ENCODE data around the gene ZCCHC7.
A peak's percentile ranks its signal among the peaks of the same experiment; 100 is the strongest.
"Not testable (repeated sequence)": the region's sequence is repeated elsewhere in the genome, so short reads cannot be mapped to it uniquely, and the experiment has no call there.

The ZCCHC7 gene

DNA sequence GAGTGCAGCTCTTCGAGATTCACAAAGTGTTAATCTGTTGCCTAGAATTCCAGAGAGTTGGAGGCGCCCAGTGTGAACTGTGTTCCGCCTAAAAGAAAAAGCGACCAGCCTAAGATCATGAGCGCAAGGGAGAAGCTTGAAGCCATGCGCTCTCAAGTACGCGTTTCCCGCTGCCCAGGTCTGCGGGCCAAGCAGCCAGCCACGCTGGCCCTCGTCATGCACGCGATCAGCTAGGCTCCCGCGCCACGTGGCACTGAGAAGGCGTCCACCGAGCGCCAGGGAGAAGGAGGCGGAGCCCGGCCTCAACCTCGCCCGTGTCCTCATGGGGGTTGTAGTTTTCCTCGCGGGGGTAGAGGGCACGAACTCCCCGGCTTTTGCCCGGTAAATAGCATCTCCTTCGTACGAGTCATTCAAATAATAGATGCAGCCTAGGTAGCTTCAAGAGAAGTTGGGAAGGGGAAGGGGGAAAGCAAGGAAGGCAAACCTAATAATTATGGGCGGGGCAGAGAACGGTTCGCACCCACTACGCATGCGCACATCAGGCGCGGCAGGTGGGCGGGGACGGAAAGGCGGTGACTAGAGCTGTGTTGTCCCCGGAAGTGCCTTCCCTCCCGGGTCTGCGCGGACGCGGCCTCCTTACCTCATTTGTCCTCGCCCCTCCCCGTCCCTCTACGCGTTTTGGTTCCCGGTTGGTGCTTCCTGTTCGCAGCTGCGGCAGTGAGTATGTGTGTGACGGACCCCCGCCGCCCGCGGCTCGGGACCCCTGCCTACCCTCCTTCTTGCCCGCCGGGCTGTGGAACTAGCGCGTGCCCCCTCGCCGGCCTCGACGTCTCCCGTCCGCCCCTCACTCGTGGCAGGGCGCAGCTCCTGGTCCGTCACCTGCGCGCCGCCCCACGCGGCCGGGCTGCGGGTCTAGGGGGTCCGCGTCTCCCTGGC, at the start of gene ZCCHC7:
Gene ZCCHC7 (plus strand): TSS at position 668 of the 936 bp plus-strand sequence.
- peak; percentile 95 for DNase-seq

DNA sequence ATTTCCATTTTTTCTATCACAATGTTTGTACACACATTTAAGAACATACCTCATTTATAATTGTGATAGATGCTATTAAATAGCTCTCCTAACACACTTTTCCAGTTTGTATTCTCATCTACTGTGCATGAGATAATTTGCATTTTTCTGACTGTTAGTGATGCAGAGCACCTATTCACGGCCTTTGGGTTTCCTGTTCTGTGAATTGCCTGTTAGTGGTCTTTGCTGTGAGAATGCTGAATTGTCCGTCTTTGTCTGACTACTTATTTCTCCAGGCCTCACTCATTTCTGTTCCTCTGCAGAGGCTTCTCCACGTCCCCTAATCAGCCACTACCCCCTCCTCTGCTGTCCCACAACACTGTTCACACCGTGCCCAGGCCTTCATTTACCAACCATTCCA, 45.6 kb upstream of the ZCCHC7 start:
- DNase-seq, result not testable (repeated sequence)

DNA sequence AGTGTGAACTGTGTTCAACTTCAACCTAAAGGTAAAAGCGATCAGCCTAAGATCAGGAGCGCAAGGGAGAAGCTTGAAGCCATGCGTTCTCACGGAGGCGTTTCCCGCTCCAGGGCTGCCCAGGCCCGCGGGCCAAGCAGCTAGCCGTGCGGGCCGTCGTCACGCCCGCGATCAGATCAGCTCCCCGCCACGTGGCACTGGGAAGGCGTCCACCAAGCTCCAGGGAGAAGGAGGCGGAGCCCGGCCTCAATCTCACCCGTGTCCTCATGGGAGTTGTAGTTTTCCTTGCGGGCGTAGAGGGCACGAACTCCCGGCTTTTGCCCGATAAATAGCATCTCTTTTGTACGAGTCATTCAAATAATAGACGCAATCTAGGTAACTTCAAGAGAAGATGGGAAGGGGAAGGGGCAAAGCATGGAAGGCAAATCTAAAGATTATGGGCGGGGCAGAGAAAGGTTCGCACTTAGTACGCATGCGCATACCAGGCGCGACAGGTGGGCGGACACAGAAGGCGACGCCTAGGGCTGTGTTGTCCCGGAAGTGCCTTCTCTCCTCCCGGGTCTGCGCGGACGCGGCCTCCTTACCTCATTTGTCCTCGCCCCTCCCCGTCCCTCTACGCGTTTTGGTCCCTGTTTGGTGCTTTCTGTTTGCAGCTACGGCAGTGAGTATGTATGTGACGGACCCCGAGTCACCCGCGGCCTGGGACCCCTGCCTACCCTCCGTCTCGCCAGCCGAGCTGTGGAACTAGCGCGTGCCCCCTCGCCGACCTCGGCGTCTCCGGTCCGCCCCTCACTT, 40.8 kb upstream of the ZCCHC7 start:
- peak; percentile 96 for DNase-seq

DNA sequence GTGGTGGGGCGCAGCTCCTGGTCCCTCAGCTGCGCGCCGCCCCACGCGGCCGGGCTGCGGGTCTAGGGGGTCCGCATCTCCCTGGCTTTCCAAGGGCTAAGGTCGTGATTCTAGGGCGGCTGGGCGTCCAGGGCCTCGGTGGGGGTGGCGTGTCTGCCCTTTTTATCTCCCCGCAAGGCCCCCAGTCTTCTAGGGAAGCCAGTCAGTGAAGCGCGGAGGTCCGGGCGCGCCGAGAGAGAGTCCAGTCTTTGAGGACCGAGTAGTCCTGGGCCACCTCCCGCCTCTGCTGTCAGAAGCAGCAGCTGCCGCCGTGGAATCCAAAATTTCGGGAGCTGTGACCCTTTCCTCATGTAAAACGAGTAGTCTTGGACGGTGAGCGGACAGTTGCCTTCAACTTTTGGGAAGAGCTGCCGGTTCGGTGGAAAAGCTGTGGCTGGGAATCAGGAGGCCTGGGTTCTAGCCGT, 40.2 kb upstream of the ZCCHC7 start:
- DNase-seq, result peak; percentile 54

DNA sequence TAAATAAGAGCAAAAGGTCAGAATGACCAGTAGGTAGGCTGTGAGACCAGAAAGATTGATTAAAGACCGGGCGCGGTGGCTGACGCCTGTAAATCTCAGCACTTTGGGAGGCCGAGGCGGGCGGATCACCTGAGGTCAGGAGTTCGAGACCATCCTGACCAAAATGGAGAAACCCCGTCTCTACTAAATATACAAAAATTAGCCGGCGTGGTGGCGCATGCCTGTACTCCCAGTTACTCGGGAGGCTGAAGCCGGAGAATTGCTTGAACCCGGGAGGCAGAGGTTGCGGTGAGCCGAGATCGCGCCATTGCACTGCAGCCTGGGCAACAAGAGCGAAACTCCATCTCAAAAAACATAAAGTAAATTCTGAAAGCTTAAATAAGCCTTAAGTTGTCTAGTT, 38.9 kb upstream of the ZCCHC7 start:
- DNase-seq, result not testable (repeated sequence)

DNA sequence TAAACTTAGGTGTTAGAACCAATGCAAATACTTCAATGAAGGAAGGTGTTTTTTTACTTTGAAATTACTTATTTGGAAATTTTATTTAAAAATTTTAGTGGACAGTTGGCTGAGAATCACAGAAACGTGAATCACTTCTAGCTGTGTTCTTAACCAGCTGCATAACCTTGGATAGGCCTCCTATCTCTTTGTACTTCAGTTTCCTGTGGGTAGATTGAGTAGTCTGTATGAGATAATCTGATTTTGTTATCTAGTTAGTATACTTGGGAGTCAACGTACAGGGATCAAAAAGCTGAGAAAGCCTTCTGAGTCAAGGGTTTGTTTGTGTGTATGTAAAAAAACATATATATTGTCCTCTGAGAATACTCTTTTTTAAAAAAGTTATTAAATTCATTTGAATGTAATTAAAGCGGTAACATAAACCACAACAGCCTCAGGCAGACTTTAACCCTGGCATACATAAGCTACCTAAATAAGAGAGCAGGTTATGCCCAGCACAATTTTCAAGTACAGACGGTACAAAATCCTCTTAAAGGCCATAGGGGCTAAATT, 38.1 kb upstream of the ZCCHC7 start:
- peak; percentile 27 for DNase-seq

DNA sequence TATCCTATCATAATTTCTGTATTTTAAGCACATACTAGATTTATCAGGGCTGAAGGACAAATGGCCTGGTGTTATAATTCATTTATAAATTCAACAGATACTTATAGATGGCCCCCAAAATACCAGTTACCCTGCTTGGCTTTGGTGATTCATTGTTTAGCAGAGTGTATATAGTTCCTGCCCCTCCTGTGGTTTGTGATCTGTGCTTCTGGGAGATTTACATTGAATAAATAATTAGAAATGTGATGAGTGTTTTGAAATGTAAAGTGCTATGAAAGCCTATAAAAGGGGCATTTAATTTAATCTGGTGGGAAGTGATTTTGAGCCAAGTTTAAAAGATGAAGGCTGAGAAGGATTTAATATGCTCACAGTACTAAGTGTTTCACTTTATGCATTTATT, 36.7 kb upstream of the ZCCHC7 start:
- no peak for DNase-seq

DNA sequence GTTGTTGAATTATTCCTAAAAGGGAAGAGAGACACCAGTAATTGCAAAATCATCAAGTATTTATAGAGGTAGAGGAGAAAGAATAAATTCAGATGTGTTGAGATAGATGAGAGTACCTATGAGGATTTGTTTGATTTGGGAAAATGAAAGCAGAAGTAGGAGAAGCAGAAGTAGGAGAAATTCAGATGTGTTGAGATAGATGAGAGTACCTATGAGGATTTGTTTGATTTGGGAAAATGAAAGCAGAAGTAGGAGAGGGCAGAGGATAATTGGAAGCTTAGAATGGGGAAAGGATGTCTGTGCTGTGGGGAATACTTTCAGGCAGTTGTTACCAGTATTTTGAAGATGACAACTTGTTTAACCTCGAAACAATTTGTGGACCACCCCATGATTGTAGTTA, 35.1 kb upstream of the ZCCHC7 start:
- no peak for DNase-seq

DNA sequence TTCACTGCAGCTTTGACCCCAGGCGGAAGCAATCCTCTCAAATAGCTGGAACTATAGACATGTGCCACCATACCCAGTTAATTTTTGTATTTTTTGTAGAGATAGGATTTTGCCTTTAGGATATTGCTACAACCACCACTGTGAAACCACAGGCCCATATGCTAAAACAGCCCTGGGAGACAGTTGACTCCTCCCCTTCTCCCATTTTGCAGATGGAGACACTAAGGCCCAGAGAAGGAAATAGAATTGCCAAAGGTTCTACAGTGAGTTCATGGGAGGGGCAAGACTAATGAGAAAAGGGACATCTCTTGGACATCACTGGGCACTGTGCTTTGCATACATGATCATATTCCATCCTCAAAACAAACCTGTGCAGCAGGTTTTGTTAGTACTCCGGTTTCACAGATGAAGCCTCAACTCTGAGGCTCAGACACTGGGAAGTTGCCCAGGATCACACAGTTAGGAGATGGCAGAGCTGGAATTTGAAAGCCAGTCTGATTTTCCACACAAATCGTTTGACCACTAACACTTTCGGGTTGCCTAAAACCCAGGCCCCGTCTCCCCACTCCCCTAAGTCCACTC, 27.6 kb upstream of the ZCCHC7 start:
- not testable (repeated sequence) for DNase-seq

DNA sequence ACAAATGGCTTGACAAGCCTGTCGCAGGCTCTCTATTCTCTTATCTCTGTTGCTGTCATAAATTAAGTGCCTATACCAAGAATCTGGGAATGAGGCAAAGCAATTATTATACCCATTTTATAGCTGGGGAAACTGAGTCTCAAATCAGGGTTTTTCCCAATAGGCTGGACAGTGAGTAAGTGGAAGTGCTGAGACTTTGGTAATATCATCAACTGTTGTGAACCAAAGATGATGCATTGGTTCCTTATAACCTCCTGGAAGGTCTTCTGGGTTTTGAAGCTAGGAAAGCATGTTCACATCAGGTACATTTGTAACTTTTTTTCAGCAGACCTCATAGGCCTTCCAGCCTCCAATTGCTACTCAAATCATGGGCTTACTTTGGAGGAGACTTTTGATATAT, 25.6 kb upstream of the ZCCHC7 start:
- no peak for DNase-seq

DNA sequence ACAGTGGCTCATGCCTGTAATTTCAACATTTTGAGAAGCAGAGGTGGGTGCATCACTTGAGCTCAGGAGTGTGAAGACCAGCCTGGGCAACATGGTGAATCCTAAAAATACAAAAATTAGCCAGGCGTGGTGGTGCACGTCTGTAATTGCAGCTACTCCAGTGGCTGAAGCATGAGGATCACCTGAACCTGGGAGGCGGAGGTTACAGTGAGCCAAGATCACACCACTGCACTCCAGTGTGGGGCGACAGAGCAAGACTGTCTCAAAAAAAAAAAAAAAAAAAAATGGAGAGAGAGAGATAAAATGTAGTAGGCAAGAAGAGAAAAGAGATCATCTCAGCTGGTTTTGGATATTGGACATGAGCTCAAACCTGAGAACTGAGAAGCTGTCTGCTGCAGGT, 23.7 kb upstream of the ZCCHC7 start:
- DNase-seq, result no peak

DNA sequence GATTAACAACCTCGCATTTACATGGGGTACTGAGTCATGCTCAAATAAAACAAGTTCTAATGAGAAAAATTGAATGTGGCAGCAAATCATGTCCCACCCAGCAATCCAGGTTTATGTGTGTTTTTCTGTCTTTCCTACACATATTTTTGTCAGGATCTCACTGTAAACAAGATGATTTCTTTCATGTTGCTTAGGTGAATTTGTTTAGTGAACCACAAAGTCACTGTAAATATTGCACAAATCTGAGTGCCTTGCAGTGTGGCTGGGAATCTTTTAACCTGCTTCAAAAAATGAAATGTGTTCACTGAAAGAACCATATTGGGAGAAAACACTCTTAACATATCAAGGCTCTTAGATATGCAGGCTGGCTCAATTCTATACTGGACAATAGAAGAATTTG, 23.1 kb upstream of the ZCCHC7 start:
- no peak for DNase-seq

DNA sequence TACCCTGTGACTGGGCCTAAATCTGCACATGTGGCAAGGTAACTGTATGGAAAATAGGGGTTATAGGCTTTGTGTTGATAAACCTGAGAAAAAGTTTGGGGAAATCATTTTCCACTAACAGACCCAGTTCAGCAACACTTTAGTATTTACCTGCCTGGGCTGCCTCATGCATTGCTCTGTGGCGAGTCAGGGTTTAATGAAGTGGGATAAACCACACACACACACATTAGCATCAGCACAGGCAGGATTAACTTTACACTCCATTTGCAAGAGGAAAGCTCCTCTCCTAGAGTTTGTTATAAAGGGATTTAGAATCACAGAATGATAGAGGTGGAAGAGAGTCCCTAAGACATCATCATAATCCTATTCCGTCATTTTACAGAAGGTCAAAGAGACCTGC, 20.0 kb upstream of the ZCCHC7 start:
- DNase-seq, result peak; percentile 75

DNA sequence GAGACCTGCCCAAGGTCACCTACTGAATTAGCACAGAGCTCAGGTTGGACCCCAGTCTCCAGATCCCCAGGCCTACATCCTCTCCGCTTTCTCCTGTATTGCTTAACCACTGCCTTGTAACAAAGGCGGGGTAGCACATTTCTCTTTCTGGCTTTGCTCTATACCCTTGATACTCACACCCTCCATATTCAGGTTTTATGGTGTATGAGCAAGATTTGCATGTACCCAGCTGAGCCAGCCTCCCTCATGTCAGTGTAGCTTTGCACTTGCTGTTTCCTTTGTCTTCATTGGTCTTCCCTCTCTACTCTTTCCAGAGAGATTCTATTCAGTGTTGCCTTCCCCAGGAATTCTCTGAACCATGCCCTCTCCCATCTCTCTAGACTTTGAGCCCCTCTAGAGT, 19.6 kb upstream of the ZCCHC7 start:
- DNase-seq, result no peak

DNA sequence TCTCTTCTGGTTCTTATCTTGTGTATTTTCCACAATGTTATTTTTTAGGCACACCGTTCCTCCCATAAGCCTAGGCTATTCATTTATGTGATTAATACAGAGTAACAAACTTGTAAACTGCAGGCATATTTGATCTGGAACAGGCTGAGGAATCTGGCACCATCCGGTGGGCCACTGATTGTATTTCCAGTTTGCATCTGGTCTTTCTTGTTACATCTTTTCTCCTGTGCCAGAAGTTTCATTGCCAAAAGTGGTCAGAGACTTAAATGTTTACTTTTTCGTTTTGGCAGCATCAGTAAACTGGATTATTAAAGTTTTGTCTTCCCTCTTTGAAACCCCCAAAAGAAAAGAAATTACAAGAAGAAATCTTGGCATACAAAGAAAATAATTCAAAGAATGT, 17.9 kb upstream of the ZCCHC7 start:
- DNase-seq, result no peak

DNA sequence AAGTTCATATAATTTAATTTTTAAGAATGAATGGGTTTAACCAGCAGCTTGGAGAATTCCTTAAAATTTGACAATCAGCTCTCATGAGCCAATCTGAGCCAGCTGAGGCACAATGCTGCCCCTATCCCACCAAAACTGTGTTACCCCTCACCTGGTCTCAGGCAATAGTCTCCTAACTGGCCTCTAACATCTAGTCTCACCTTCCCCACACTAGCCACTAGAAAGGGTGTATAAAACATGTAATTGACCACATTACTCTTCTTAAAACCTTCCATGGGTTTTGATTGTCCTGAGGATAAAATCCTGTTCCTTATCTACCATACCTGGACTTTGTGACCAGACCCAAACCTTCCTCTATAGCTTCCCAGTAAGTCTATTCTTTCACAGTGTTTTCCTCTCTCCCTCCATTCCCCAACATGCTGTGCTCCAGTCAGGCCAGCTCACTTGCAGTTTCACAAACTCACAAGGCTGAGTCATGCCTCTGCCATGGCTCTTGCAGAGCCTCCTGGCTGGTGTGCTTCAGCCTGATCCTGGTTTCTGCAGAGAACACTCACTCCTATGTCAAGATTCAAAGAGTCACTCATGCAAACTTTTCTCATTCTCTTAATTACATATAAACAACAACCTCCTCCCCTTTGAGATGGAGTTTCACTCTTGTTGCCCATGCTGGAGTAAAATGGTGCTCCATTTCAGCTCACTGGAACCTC, 16.0 kb upstream of the ZCCHC7 start:
- DNase-seq, result no peak

DNA sequence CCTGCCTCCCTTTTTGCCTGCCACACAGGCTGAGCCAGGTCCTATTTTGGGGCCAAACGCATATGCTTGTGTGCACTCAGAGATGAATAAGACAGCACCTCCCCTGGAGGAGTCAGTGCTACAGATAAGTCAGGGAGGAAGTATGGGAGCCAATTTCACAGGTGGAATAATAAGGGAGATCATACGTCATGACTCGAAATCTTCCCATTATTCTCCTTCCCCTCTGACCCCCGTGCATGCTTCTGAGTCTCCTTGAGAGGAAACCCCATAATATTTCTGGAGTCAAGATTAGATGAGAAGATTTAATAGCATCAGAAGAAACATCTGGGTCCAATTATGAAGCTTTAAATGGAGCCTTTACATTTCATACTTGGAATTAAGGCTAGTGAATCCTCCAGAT, 15.1 kb upstream of the ZCCHC7 start:
- DNase-seq, result no peak

DNA sequence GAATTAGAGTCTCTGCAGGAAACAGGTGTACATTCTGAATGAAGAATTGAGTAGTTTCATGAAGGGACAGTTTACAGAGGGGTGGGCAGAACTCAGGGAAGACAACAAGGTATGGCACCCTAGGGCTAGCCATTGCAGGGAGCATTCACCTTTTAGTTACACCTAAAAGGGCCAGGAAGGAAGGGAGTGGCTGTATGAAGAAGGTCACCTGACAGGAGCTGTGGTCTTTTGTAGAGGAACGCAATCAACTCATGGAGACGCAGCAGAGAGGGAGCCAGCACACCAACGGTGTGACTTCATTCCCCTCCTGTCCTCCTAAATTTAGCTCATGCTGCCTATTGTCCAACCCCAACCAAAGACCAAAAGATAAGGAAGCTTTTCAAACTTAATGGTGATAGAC, 12.7 kb upstream of the ZCCHC7 start:
- no peak for DNase-seq

DNA sequence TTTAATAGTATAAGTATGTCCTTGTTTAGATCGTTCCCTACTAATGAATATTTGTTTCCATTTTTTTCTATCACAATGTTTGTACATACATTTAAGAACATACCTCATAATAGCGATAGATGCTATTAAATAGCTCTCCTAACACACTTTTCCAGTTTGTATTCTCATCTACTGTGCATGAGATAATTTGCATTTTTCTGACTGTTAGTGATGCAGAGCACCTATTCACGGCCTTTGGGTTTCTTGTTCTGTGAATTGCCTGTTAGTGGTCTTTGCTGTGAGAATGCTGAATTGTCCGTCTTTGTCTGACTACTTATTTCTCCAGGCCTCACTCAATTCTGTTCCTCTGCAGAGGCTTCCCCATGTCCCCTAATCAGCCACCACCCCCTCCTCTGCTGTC, 5.9 kb upstream of the ZCCHC7 start:
- not testable (repeated sequence) for DNase-seq

DNA sequence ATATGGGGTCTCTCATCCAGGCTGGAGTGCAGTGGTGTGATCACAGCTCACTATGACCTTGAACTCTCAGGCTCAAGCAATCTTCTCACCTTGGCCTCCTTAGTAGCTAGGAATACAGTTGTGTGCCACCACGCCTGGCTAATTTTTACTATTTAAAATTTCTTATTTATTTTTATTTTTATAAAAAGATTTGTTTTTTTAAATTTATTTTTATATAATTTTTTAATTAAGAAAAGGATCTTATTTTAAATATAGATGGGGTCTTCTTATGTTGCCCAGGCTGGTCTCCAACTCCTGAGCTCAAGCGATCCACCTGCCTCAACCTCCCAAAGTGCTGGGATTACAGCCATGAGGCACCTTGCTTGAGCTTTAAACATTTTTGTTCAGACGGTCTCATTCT, 2.4 kb upstream of the ZCCHC7 start:
- DNase-seq, result no peak

DNA sequence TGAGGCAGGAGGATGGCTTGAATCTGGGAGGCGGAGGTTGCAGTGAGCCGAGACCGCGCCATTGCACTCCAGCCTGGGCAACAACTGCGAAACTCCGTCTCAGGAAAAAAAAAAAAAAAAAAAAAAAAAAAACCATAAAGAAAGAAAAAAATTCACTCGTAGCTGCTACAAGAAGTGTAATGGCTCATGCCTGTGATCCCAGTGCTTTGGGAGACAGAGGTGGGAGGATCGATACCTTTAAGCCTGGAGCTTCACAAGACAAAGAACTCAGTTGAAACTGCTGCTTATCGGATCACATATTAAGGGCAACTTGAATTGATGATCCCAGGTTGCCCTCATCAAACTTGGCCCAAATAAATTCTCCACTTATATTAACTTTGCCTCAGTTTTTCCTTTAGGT, 1.0 kb upstream of the ZCCHC7 start:
- no peak for DNase-seq

DNA sequence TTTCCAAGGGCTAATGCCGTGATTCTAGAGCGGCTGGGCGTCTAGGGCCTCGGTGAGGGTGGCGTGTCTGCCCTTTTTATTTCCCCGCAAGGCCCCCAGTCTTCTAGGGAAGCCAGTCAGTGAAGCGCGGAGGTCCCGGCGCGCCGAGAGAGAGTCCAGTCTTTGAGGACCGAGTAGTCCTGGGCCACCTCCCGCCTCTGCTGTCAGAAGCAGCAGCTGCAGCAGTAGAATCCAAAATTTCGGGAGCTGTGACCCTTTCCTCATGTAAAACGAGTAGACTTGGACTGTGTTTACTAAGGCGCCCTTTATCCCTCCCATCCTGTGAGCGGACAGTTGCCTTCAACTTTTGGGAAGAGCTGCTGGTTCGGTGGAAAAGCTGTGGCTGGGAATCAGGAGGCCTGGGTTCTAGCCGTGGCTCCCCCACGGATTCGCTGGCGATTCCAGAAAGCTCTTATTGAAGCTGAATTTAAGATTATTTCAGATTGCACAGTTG, 515 bp downstream of the ZCCHC7 start:
- DNase-seq, result not testable (repeated sequence)

Data from NCI-H82 (cell line).